IPS-15b (cell line): Measurements from ENCODE around the gene TPI1.
"Not testable (repeated sequence)": the region's sequence is repeated elsewhere in the genome, so short reads cannot be mapped to it uniquely, and the experiment has no call there.

Source experiments
- H3K27me3 ChIP-seq: one replicate; pipeline ENCODE4 v1.6.1; 2013; ENCODE audit warnings: low read length; ENCODE audit not compliant: control insufficient read depth, insufficient read depth
- H3K36me3 ChIP-seq: one replicate; pipeline ENCODE4 v1.6.1; 2013; ENCODE audit warnings: low read length; ENCODE audit not compliant: control insufficient read depth, insufficient read depth
- H3K4me1 ChIP-seq: one replicate; pipeline ENCODE4 v1.6.1; 2013; ENCODE audit warnings: mild to moderate bottlenecking, low read length; ENCODE audit not compliant: control insufficient read depth, insufficient read depth
- H3K4me3 ChIP-seq: one replicate; pipeline ENCODE4 v1.5.1; 2013; ENCODE audit warnings: low read depth, low read length
- H3K9ac ChIP-seq: one replicate; pipeline ENCODE4 v1.6.1; 2013; ENCODE audit warnings: low read depth, mild to moderate bottlenecking, low read length
- H3K9me3 ChIP-seq: one replicate; pipeline ENCODE4 v1.6.1; 2013; ENCODE audit warnings: mild to moderate bottlenecking, low read length; ENCODE audit not compliant: control insufficient read depth, insufficient read depth

The TPI1 gene

DNA sequence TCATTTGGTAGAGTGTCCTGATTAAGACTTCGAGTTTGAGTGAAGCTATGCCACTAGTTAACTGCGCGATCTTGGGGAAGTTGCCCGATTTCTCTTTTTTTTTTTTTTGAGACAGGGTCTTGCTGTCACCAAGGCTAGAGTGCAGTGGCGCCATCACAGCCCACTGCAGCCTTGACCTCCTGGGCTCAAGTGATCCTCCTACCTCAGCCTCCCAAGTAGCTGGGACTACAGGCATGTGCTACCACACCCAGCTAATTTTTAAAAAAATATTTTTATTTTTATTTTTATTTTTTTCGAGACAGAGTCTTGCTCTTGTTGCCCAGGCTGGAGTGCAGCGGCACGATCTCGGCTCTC lies 6.7 kb downstream of the TPI1 start:
- not testable (repeated sequence) for H3K4me1 ChIP-seq, H3K9me3 ChIP-seq, H3K27me3 ChIP-seq, H3K9ac ChIP-seq
- Histone ChIP-seq H3K4me3 (peak overlapping the region; percentile 55), H3K36me3 (peaks cover 33% of the 10 kb centered on the region)

- not testable (repeated sequence) for H3K4me1 ChIP-seq, H3K9me3 ChIP-seq, H3K9ac ChIP-seq, H3K36me3 ChIP-seq, H3K27me3 ChIP-seq, H3K4me3 ChIP-seq
These were observed 12.5 kb downstream of the TPI1 start for GRCh38 chr12:6879824-6880223.

DNA sequence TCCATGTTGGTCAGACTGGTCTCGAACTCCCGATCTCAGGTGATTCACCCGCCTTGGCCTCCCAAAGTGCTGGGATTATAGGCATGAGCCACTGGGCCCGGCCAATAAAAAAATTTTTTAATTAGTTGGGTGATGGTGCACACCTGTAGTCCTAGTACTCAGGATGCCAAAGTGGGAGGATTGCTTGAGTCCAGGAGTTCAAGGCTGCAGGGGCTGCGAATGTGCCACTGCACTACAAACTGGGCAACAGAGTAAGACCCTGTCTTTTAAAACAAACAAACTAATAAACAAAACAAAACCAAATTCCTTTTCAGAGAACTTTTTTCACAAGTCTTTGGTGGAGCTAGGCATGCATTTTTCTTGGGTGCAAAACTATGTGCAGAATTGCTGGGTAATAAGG lies 15.9 kb downstream of the TPI1 start:
- Histone ChIP-seq H3K4me1 (peaks cover 9% of the 10 kb centered on the region), H3K9ac (no peak overlapping the region), H3K36me3 (peaks cover 7% of the 10 kb centered on the region)

DNA sequence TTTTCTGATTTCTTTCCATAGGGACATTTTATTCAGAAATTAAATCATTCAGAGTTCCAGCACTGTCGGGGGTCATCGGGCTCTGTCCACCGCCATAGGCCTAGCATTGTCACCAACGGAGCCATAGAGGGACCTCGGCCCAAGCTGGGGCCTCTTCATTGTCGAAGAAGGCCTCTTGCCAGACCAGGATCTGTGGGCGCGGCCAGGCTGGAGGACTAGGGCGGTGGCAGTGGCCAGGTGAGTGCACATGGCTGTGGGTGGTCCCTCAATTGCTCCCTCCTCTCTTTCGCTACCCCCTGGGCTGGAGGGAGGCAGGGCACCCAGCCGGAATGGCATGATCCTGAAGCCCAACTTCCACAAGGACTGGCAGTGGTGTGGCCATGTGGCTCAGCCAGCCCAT lies 16.4 kb downstream of the TPI1 start:
- H3K9me3 ChIP-seq: no peaks in the 10 kb centered on the region
- H3K9ac ChIP-seq: no peak overlapping the region
- H3K4me3 ChIP-seq: no peak overlapping the region
- peaks cover 7% of the 10 kb centered on the region for H3K36me3 ChIP-seq
- no peaks in the 10 kb centered on the region for H3K27me3 ChIP-seq
- H3K4me1 ChIP-seq: peaks cover 13% of the 10 kb centered on the region

More for the DNA sequence above, 15.9 kb downstream of the TPI1 start:
- H3K27me3 ChIP-seq: no peaks in the 10 kb centered on the region
- no peak overlapping the region for H3K4me3 ChIP-seq
- no peaks in the 10 kb centered on the region for H3K9me3 ChIP-seq

DNA sequence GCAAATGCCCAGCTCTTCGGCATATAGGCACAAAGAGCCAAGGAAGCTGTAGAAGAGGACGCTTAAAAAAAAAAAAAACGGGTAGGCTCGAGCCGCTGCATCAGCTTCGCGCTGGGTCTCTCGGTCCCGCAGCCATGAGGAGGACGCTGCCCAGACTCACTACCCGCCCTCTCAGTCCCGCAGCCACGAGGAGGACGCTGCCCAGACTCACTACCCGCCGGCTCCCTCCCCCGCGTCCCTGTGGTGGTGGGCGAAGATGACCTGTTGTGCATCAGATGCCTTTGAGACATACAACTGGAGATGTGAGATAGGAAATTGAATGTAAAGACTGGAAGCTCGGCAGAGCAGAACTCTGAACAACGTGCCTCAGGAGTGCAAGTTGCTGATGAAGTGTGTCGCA lies 17.2 kb downstream of the TPI1 start:
- no peak overlapping the region for H3K4me3 ChIP-seq
- peaks cover 13% of the 10 kb centered on the region for H3K4me1 ChIP-seq
- H3K9me3 ChIP-seq: no peaks in the 10 kb centered on the region
- H3K36me3 ChIP-seq: peaks cover 7% of the 10 kb centered on the region
- no peaks in the 10 kb centered on the region for H3K27me3 ChIP-seq
- no peak overlapping the region for H3K9ac ChIP-seq

- not testable (repeated sequence) for H3K9ac ChIP-seq, H3K27me3 ChIP-seq, H3K36me3 ChIP-seq, H3K4me3 ChIP-seq, H3K9me3 ChIP-seq
- peaks cover 18% of the 10 kb centered on the region for H3K4me1 ChIP-seq
These were observed 19.1 kb downstream of the TPI1 start for GRCh38 chr12:6886206-6886999.

GRCh38 chr12:6887460-6887859 lies 20.1 kb downstream of the TPI1 start:
- H3K4me3 ChIP-seq: no peak overlapping the region
- H3K9me3 ChIP-seq: no peaks in the 10 kb centered on the region
- H3K36me3 ChIP-seq: peaks cover 7% of the 10 kb centered on the region
- H3K27me3 ChIP-seq: no peaks in the 10 kb centered on the region
- H3K4me1 ChIP-seq: peaks cover 18% of the 10 kb centered on the region
- no peak overlapping the region for H3K9ac ChIP-seq

GRCh38 chr12:6888360-6888759 lies 21.0 kb downstream of the TPI1 start:
- peaks cover 18% of the 10 kb centered on the region for H3K4me1 ChIP-seq
- H3K9me3 ChIP-seq: no peaks in the 10 kb centered on the region
- no peak overlapping the region for H3K9ac ChIP-seq
- H3K36me3 ChIP-seq: peaks cover 5% of the 10 kb centered on the region
- H3K27me3 ChIP-seq: no peaks in the 10 kb centered on the region
- no peak overlapping the region for H3K4me3 ChIP-seq

- H3K9ac ChIP-seq, H3K36me3 ChIP-seq, H3K27me3 ChIP-seq, H3K9me3 ChIP-seq, H3K4me3 ChIP-seq: not testable (repeated sequence)
- H3K4me1 ChIP-seq: peaks cover 18% of the 10 kb centered on the region
These were observed 21.5 kb downstream of the TPI1 start for GRCh38 chr12:6888794-6889193.

- H3K9me3 ChIP-seq, H3K36me3 ChIP-seq, H3K27me3 ChIP-seq: not testable (repeated sequence)
- Histone ChIP-seq H3K4me1 (peaks cover 18% of the 10 kb centered on the region), H3K9ac (peak overlapping the region; percentile 79), H3K4me3 (peak overlapping the region; percentile 31)
These were observed 22.6 kb downstream of the TPI1 start for GRCh38 chr12:6889775-6890573.

DNA sequence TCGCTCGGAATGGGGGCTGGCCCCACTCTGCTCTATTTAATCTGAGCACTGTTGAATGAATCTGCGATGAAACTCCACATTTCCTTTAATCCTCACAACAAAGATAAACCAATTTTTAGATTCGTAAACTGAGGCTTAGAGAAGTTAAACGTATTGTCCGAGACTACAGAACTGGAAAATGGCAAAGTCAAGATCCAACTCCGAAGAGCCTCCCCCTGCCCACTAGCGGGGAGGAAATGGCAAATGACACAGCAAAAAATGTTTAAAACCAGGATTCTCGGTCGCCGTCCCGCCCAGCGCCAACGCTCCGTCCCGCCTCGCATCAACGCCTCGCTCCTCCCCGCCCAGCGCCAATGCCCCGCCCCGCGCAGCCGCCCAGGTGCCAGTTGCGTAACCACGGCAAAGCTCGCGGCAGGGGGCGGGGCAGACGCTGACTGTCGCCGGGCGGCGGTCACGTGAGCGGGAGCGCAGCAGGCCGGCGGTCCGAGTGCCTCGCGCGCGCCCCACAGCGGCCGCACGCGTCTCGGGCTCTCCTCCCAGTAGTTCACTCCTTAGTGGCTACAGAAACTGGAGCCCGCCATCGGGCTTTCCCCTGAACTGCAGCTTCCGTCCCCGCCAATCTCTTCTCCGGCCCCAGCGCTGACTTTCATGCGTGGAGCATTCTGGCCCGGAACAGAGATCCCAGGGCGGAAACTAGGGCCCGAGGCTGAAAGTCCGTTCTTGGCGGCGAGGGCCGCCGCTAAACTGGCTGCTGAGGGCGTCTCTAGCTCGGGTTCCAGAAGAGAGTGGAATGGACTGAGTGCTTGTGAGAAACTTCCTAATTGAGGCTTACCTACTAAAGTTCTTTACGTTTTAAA lies 23.7 kb downstream of the TPI1 start:
- Histone ChIP-seq H3K9ac (peak overlapping the region; percentile 92), H3K36me3 (no peaks in the 10 kb centered on the region), H3K4me3 (peak overlapping the region; percentile 56), H3K27me3 (no peaks in the 10 kb centered on the region), H3K9me3 (no peaks in the 10 kb centered on the region), H3K4me1 (peaks cover 18% of the 10 kb centered on the region)
